Astrocyte (in vitro differentiated cells and primary cell): ENCODE measurements around the gene PDXK. TPM values are rescaled to one million over a fixed set of nuclear protein-coding genes. Genes with fewer than 3 reads are reported as not detected.

ENCODE experiments used
- DNase-seq: peaks from one replicate; pipeline ENCODE4 v3.0.0-alpha.2; 2010; ENCODE audit warnings: low read depth
- FAIRE-seq: peaks from 2 replicates; lab custom pipeline; 2011; peaks lifted over from hg19 to GRCh38; lab: Jason Lieb, UNC
- H2AFZ ChIP-seq: 2 replicates; pipeline ENCODE4 v1.6.0; 2012; ENCODE audit warnings: low read depth, low read length, inconsistent platforms
- H3K27ac ChIP-seq: 2 replicates; pipeline ENCODE4 v1.5.1; 2011; ENCODE audit warnings: low read depth, low read length, inconsistent platforms
- H3K27me3 ChIP-seq: 2 replicates; pipeline ENCODE4 v1.6.0; 2011; ENCODE audit warnings: low read length, inconsistent platforms; ENCODE audit not compliant: insufficient read depth
- H3K36me3 ChIP-seq: 2 replicates; pipeline ENCODE4 v1.5.1; 2011; ENCODE audit warnings: low read length, inconsistent platforms; ENCODE audit not compliant: insufficient read depth
- H3K4me1 ChIP-seq: 2 replicates; pipeline ENCODE4 v1.5.1; 2011; ENCODE audit warnings: low read length, inconsistent platforms; ENCODE audit not compliant: insufficient read depth
- H3K4me2 ChIP-seq: 2 replicates; pipeline ENCODE4 v1.6.0; 2012; ENCODE audit warnings: low read length, inconsistent platforms
- H3K4me3 ChIP-seq: 2 replicates; pipeline ENCODE4 v1.5.1; 2011; ENCODE audit warnings: low read depth, mild to moderate bottlenecking, low read length, inconsistent platforms; ENCODE audit not compliant: insufficient read depth
- H3K79me2 ChIP-seq: 2 replicates; pipeline ENCODE4 v1.6.0; 2012; ENCODE audit warnings: mild to moderate bottlenecking, low read length, inconsistent platforms; ENCODE audit not compliant: insufficient read depth
- H3K9ac ChIP-seq: 2 replicates; pipeline ENCODE4 v1.6.0; 2012; ENCODE audit warnings: mild to moderate bottlenecking, low read length, inconsistent platforms
- H3K9me3 ChIP-seq: 2 replicates; pipeline ENCODE4 v1.5.1; 2012; ENCODE audit warnings: low read depth, mild to moderate bottlenecking, low read length, inconsistent platforms; ENCODE audit not compliant: insufficient read depth
- H4K20me1 ChIP-seq: 2 replicates; pipeline ENCODE4 v1.6.0; 2012; ENCODE audit warnings: low read length, inconsistent platforms; ENCODE audit not compliant: insufficient read depth
- H3K27ac Mint-ChIP-seq: one replicate; pipeline ENCODE4 v1.8.0; 2021; ENCODE audit warnings: mild to moderate bottlenecking, mixed read lengths; ENCODE audit not compliant: unreplicated experiment
- H3K27me3 Mint-ChIP-seq: one replicate; pipeline ENCODE4 v1.8.0; 2021; ENCODE audit warnings: low read depth, mixed read lengths; ENCODE audit not compliant: unreplicated experiment
- H3K36me3 Mint-ChIP-seq: one replicate; pipeline ENCODE4 v1.8.0; 2021; ENCODE audit warnings: low read depth, mixed read lengths; ENCODE audit not compliant: unreplicated experiment
- H3K4me1 Mint-ChIP-seq: one replicate; pipeline ENCODE4 v1.8.0; 2021; ENCODE audit warnings: low read depth, mixed read lengths; ENCODE audit not compliant: unreplicated experiment
- H3K4me3 Mint-ChIP-seq: one replicate; pipeline ENCODE4 v1.8.0; 2021; ENCODE audit warnings: mild to moderate bottlenecking, moderate library complexity, mixed read lengths; ENCODE audit not compliant: unreplicated experiment
- H3K9me3 Mint-ChIP-seq: one replicate; pipeline ENCODE4 v1.8.0; 2021; ENCODE audit warnings: mild to moderate bottlenecking, mixed read lengths; ENCODE audit not compliant: unreplicated experiment
- EZH2 ChIP-seq: IDR thresholded peaks from 2 replicates; pipeline ENCODE4 v1.6.1; 2012; ENCODE audit warnings: mild to moderate bottlenecking, low read length, inconsistent platforms; ENCODE audit not compliant: insufficient read depth
- total RNA-seq: library from RNA; stranded (reverse); gene quantifications from 2 replicates; pipeline ENCODE4 v1.2.1, GENCODE V29; 2021
- TF ChIP-seq, protein P1 (sequence below): IDR thresholded peaks from 2 replicates; pipeline ENCODE4 v1.5.1; 2011; ENCODE audit warnings: low read depth, mild to moderate bottlenecking, inconsistent platforms, low read length, moderate library complexity; ENCODE audit not compliant: insufficient read depth

PDXK gene
- total RNA-seq, 1 donor from 2014 or later = 180 TPM

DNA sequence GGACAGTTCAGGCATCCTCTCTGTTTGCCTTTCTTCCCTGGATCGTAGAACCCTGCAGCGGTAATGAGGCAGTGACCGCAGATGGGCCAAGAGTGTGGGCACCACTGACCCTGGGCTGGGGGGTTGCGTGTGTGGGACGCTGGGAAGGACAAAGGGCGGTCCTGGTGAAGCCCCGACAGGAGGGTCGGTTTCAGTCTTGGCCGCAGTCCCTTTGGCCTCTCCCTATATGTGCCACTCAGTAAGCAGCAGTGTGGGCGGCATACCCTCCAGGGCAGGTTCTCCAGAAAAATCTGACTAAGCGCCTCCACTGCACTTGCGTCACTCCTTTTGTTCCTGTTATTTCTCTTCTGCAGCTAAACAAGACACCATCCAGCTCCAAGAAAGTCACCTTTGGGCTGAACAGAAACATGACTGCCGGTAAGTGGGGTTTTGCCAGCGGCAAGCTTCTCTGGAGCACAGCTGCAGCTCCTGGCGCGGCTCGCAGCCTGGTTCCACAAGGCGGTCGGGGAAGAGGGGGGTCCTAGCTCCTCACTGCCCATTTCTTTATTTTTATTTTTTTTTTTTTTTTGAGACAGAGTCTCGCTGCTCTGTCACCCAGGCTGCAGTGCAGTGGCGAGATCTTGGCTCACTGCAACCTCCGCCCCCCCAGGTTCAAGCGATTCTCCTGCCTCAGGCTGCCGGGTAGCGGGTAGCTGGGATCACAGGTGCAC, 27.7 kb upstream of the PDXK start:
- H3K27me3 Mint-ChIP-seq = no peaks in the 10 kb centered on the region
- H3K79me2 ChIP-seq = no peaks in the 10 kb centered on the region
- no peaks in the 10 kb centered on the region for H3K4me1 Mint-ChIP-seq
- no peaks in the 10 kb centered on the region for H3K4me1 ChIP-seq
- peaks cover 1% of the 10 kb centered on the region for H3K9me3 Mint-ChIP-seq
- no peaks in the 10 kb centered on the region for H4K20me1 ChIP-seq
- no peaks in the 10 kb centered on the region for H3K9me3 ChIP-seq
- no peak overlapping the region for H3K27ac ChIP-seq
- H3K27me3 ChIP-seq = no peaks in the 10 kb centered on the region
- H3K9ac ChIP-seq = no peak overlapping the region
- H3K4me3 ChIP-seq = no peak overlapping the region
- no peak overlapping the region for H3K27ac Mint-ChIP-seq
- no peak for FAIRE-seq
- no peak for DNase-seq
- peaks cover 15% of the 10 kb centered on the region for H3K36me3 ChIP-seq
- H3K36me3 Mint-ChIP-seq = peaks cover 12% of the 10 kb centered on the region
- H3K4me2 ChIP-seq = no peak overlapping the region
- H3K4me3 Mint-ChIP-seq = no peak overlapping the region
- TF ChIP-seq, protein P1, sequence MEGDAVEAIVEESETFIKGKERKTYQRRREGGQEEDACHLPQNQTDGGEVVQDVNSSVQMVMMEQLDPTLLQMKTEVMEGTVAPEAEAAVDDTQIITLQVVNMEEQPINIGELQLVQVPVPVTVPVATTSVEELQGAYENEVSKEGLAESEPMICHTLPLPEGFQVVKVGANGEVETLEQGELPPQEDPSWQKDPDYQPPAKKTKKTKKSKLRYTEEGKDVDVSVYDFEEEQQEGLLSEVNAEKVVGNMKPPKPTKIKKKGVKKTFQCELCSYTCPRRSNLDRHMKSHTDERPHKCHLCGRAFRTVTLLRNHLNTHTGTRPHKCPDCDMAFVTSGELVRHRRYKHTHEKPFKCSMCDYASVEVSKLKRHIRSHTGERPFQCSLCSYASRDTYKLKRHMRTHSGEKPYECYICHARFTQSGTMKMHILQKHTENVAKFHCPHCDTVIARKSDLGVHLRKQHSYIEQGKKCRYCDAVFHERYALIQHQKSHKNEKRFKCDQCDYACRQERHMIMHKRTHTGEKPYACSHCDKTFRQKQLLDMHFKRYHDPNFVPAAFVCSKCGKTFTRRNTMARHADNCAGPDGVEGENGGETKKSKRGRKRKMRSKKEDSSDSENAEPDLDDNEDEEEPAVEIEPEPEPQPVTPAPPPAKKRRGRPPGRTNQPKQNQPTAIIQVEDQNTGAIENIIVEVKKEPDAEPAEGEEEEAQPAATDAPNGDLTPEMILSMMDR = no peak
- TF ChIP-seq EZH2 = no peak
- H2AFZ ChIP-seq = no peak overlapping the region

DNA sequence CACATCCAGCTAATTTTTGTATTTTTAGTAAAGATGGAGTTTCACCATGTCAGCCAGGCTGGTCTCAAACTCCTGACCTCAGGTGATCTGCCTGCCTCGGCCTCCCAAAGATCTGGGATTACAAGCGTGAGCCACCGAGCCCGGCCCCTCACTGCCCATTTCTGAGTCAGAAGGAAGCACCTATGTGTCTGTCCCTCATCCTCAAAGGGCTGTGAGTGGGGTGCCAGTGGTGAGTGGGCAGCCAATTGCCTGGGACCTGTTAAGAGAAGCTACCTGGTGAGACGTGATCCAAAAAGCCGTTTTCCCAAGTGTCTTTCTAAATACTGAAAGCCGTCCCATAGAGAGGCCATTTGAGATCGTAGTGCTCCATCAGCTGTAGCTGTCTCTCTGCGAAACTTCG, 27.1 kb upstream of the PDXK start:
- no peaks in the 10 kb centered on the region for H3K4me1 Mint-ChIP-seq
- H3K27ac Mint-ChIP-seq = no peak overlapping the region
- H3K4me3 Mint-ChIP-seq = no peak overlapping the region
- FAIRE-seq = no peak
- no peak overlapping the region for H3K27ac ChIP-seq
- no peak overlapping the region for H3K9ac ChIP-seq
- no peaks in the 10 kb centered on the region for H3K27me3 ChIP-seq
- H3K27me3 Mint-ChIP-seq = no peaks in the 10 kb centered on the region
- peaks cover 14% of the 10 kb centered on the region for H3K36me3 ChIP-seq
- no peak for DNase-seq
- H3K36me3 Mint-ChIP-seq = peaks cover 15% of the 10 kb centered on the region
- H3K79me2 ChIP-seq = no peaks in the 10 kb centered on the region
- H3K4me3 ChIP-seq = no peak overlapping the region
- H3K4me2 ChIP-seq = no peak overlapping the region
- no peaks in the 10 kb centered on the region for H3K9me3 ChIP-seq
- no peaks in the 10 kb centered on the region for H4K20me1 ChIP-seq
- H2AFZ ChIP-seq = no peak overlapping the region
- H3K4me1 ChIP-seq = no peaks in the 10 kb centered on the region
- TF ChIP-seq EZH2 = no peak
- TF ChIP-seq, protein P1 = no peak
- H3K9me3 Mint-ChIP-seq = peaks cover 1% of the 10 kb centered on the region

DNA sequence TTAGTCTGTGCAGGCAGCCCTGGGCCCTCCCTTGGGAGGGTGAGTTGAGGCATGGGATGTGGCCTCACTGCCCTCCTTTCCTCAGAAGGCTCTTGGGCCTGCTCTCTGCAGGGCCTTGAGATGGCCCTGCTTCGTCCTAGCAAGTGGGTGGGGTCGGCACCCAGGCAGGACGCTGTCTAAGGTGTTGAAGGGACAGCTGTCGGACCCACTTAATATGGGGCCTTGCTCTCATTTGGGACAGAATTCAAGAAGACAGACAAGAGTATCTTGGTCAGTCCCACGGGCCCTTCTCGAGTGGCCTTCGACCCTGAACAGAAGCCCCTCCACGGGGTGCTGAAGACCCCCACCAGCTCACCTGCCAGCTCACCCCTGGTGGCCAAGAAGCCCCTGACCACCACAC, 26.0 kb upstream of the PDXK start:
- H3K4me3 Mint-ChIP-seq = no peak overlapping the region
- Histone ChIP-seq H4K20me1 (no peaks in the 10 kb centered on the region), H3K79me2 (no peaks in the 10 kb centered on the region), H3K9ac (no peak overlapping the region), H3K27ac (no peak overlapping the region), H3K36me3 (peaks cover 14% of the 10 kb centered on the region), H3K27me3 (no peaks in the 10 kb centered on the region), H3K4me1 (no peaks in the 10 kb centered on the region), H3K9me3 (no peaks in the 10 kb centered on the region), H3K4me3 (no peak overlapping the region), H3K4me2 (no peak overlapping the region), H2AFZ (no peak overlapping the region)
- FAIRE-seq (no peak), DNase-seq (no peak)
- no peak overlapping the region for H3K27ac Mint-ChIP-seq
- H3K27me3 Mint-ChIP-seq = no peaks in the 10 kb centered on the region
- peaks cover 1% of the 10 kb centered on the region for H3K9me3 Mint-ChIP-seq
- TF ChIP-seq EZH2 = no peak
- TF ChIP-seq, protein P1 = no peak
- H3K4me1 Mint-ChIP-seq = no peaks in the 10 kb centered on the region
- H3K36me3 Mint-ChIP-seq = peaks cover 11% of the 10 kb centered on the region
